NCI-H2107 treated with DMSO at 0.1 percent for 48 hours (cell line): Measurements from ENCODE around the gene PLXDC2.

ENCODE experiments used
- DNase-seq: peaks from one replicate; lab custom pipeline; 2025; ENCODE audit not compliant: unreplicated experiment; lab: John Stamatoyannopoulos, UW

The PLXDC2 gene

GRCh38 chr10:20314431-20314830 lies 498.2 kb downstream of the PLXDC2 start:
- no peak for DNase-seq

- DNase-seq = no peak
Observed at GRCh38 chr10:20327954-20328353, 511.7 kb downstream of the PLXDC2 start.

- no peak for DNase-seq
Observed at GRCh38 chr10:20330246-20330645, 514.0 kb downstream of the PLXDC2 start.

- no peak for DNase-seq
Observed at GRCh38 chr10:20334559-20334958, 518.3 kb downstream of the PLXDC2 start.
